SK-N-SH treated with all-trans-retinoic acid at 6 μM for 48 hours (cell line): ENCODE results near the gene MAGI3.
A peak's percentile ranks its signal among the peaks of the same experiment; 100 is the strongest.
"Not testable (repeated sequence)": the region's sequence is repeated elsewhere in the genome, so short reads cannot be mapped to it uniquely, and the experiment has no call there.

Source experiments
- ATAC-seq: fragments of 200-7000 bp; cut with Tn5 transposase; 3 replicates; pipeline ENCODE4 v1.9.1; 2020; ENCODE audit warnings: mild to moderate bottlenecking, moderate library complexity
- BACH2 ChIP-seq: fragments of 250-450 bp; sonication (Bioruptor Pico); IDR thresholded peaks from 2 replicates; pipeline ENCODE4 v1.9.0; 2021; ENCODE audit warnings: mild to moderate bottlenecking, borderline replicate concordance
- CREB5 ChIP-seq: fragments of 250-450 bp; sonication (Bioruptor Pico); IDR thresholded peaks from 2 replicates; pipeline ENCODE4 v1.5.1; 2020; ENCODE audit warnings: low read depth, mild to moderate bottlenecking, moderate library complexity
- ESRRG ChIP-seq: fragments of 250-450 bp; sonication (Bioruptor Pico); IDR thresholded peaks from 2 replicates; pipeline ENCODE4 v1.6.1; 2021; ENCODE audit warnings: mild to moderate bottlenecking
- GLIS3 ChIP-seq: fragments of 250-450 bp; sonication (Bioruptor Pico); IDR thresholded peaks from 2 replicates; pipeline ENCODE4 v1.5.0; 2020; ENCODE audit warnings: mild to moderate bottlenecking, moderate library complexity
- ISL1 ChIP-seq: fragments of 250-450 bp; sonication (Bioruptor Pico); IDR thresholded peaks from 2 replicates; pipeline ENCODE4 v2.1.2; 2022; ENCODE audit warnings: mild to moderate bottlenecking, moderate library complexity
- OSR1 ChIP-seq: fragments of 250-450 bp; sonication (Bioruptor Pico); IDR thresholded peaks from 2 replicates; pipeline ENCODE4 v1.8.0; 2022; ENCODE audit warnings: moderate library complexity, mild to moderate bottlenecking, inconsistent platforms
- PATZ1 ChIP-seq: fragments of 250-450 bp; sonication (Bioruptor Pico); IDR thresholded peaks from 2 replicates; pipeline ENCODE4 v1.8.0; 2020; ENCODE audit warnings: mild to moderate bottlenecking, moderate library complexity, borderline replicate concordance
- POU6F1 ChIP-seq: fragments of 250-450 bp; sonication (Bioruptor Pico); IDR thresholded peaks from 2 replicates; pipeline ENCODE4 v1.8.0; 2021; ENCODE audit warnings: low read depth, mild to moderate bottlenecking, moderate library complexity, borderline replicate concordance
- PPARA ChIP-seq: fragments of 250-450 bp; sonication (Bioruptor Pico); IDR thresholded peaks from 2 replicates; pipeline ENCODE4 v1.5.0; 2020; ENCODE audit warnings: mild to moderate bottlenecking, borderline replicate concordance
- RARB ChIP-seq: fragments of 250-450 bp; sonication (Bioruptor Pico); IDR thresholded peaks from 2 replicates; pipeline ENCODE4 v1.8.0; 2021; ENCODE audit warnings: mild to moderate bottlenecking, moderate library complexity
- TOX ChIP-seq: fragments of 250-450 bp; sonication (Bioruptor Pico); IDR thresholded peaks from 2 replicates; pipeline ENCODE4 v1.8.0; 2021; ENCODE audit warnings: mild to moderate bottlenecking, moderate library complexity, borderline replicate concordance
- TSHZ2 ChIP-seq: fragments of 250-450 bp; sonication (Bioruptor Pico); IDR thresholded peaks from 2 replicates; pipeline ENCODE4 v1.5.0; 2020; ENCODE audit warnings: mild to moderate bottlenecking, moderate library complexity
- ZFP3 ChIP-seq: fragments of 250-450 bp; sonication (Bioruptor Pico); IDR thresholded peaks from 2 replicates; pipeline ENCODE4 v1.5.0; 2020; ENCODE audit warnings: mild to moderate bottlenecking, moderate library complexity
- ZFP30 ChIP-seq: fragments of 450-650 bp; formaldehyde crosslinking; IDR thresholded peaks from 2 replicates; pipeline ENCODE4 v1.5.0; 2022; ENCODE audit warnings: mild to moderate bottlenecking, moderate library complexity
- ZNF565 ChIP-seq: fragments of 450-650 bp; formaldehyde crosslinking; conservative IDR thresholded peaks from 2 replicates; pipeline ENCODE4 v1.5.0; 2020; ENCODE audit warnings: low read depth, mild to moderate bottlenecking, moderate library complexity
- ZNF8 ChIP-seq: fragments of 450-650 bp; formaldehyde crosslinking; IDR thresholded peaks from 2 replicates; pipeline ENCODE4 v1.5.0; 2020; ENCODE audit warnings: mild to moderate bottlenecking, moderate library complexity

Gene MAGI3

GRCh38 chr1:113455374-113455773 lies 65.1 kb downstream of the MAGI3 start (continued):
- TF ChIP-seq TSHZ2 (CRISPR knock-in tag) (no peak), TOX (no peak)

GRCh38 chr1:113456967-113457366 lies 66.7 kb downstream of the MAGI3 start:
- peak; percentile 98 for ATAC-seq
- TF ChIP-seq CREB5 (CRISPR knock-in tag) (no peak), GLIS3 (CRISPR knock-in tag) (no peak), ISL1 (peak; percentile 75)

GRCh38 chr1:113459279-113459678 lies 69.0 kb downstream of the MAGI3 start:
- TF ChIP-seq ZNF565 (CRISPR knock-in tag) (no peak), ESRRG (CRISPR knock-in tag) (no peak), PATZ1 (CRISPR knock-in tag) (no peak), POU6F1 (no peak), PPARA (no peak), CREB5 (CRISPR knock-in tag) (no peak)
- ATAC-seq, result no peak

GRCh38 chr1:113467991-113468390 lies 77.7 kb downstream of the MAGI3 start:
- TF ChIP-seq BACH2, result no peak
- TF ChIP-seq RARB, result no peak
- no peak for ATAC-seq

GRCh38 chr1:113478427-113479195 lies 88.3 kb downstream of the MAGI3 start:
- ATAC-seq, result not testable (repeated sequence)

GRCh38 chr1:113479713-113480676 lies 89.7 kb downstream of the MAGI3 start:
- TF ChIP-seq OSR1 (CRISPR knock-in tag), result no peak
- TF ChIP-seq ZNF8 (CRISPR knock-in tag), result no peak
- no peak for TF ChIP-seq ZFP30 (CRISPR knock-in tag)
- no peak for TF ChIP-seq ZFP3 (CRISPR knock-in tag)
- TF ChIP-seq TSHZ2 (CRISPR knock-in tag), result no peak
- TF ChIP-seq TOX, result no peak
- no peak for TF ChIP-seq ZNF565 (CRISPR knock-in tag)
- no peak for ATAC-seq

GRCh38 chr1:113485131-113485530 lies 94.8 kb downstream of the MAGI3 start:
- not testable (repeated sequence) for ATAC-seq
